ENCODE data around the gene GET4.

Gene GET4

DNA sequence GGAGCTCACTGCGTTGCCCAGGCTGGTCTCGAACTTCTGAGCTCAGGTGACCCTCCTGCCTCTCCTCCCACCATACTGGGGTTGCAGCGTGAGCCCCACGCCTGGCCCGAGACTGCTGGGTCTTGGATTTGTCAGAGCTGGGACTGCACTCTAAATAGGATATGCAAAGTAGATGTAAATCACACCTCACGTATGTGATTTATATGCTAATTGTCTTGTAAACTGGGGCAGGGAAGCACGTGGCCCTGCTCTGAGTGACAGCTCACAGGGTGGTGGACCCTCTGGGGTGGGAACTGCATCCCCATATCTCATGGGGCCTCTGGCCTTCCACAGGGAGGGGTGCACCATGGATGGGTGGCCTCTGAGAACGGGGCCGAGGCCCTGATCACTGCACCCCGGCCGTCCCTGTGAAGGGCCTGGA is 34.1 kb downstream of the GET4 start:
- TF ChIP-seq POLR2A (IDR thresholded peaks at IDR 0.05; ENCODE audit: low read length) (no peak), GATA1 (IDR thresholded peaks at IDR 0.05; ENCODE audit: low read depth, low read length) (no peak)
- DNase-seq = no peak

GRCh38 chr7:910931-911431 is 34.6 kb downstream of the GET4 start:
- no peak for DNase-seq
- no peak for TF ChIP-seq GATA1 (IDR thresholded peaks at IDR 0.05; ENCODE audit: low read depth, low read length)
- TF ChIP-seq POLR2A (IDR thresholded peaks at IDR 0.05; ENCODE audit: low read length) = no peak

- no peak for TF ChIP-seq POLR2A (IDR thresholded peaks at IDR 0.05; ENCODE audit: low read length)
- no peak for TF ChIP-seq GATA1 (IDR thresholded peaks at IDR 0.05; ENCODE audit: low read depth, low read length)
Observed at GRCh38 chr7:911791-912480, 35.6 kb downstream of the GET4 start.

DNA sequence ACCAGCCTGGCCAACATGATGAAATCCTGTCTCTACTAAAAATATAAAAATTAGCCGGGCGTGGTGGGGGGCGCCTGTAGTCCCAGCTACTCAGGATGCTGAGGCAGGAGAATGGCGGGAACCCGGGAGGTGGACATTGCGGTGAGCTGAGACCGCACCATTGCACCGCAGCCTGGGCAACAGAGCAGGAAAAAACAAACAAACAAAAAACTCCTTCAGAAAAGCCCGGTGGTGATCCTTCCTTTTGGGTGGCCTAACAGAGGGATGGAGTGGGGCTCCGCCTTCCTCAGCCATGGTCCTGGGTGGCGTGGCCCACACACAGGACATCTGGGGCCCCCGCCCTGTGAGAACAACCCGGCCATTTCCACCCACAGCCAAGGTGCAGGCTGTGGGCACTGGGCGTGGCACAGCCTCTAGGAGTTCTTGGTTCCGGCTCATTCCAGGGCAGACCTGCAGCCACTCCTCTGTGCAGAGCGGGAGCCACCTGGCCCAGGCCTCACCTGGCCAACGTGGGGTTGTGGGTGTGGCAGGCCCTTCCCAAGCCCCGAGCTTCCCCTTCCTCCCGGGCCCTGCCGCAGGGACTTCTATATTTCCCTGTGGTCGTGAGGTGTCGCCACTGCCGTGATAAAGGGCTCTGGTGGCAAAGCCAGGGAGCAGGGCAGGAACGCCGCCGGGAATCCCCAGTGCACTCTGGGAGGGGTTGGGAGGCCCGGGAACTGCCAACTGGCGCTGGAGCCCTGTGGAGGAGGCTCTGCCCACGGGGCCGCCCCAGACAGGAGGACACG is 37.6 kb downstream of the GET4 start:
- TF ChIP-seq POLR2A (IDR thresholded peaks at IDR 0.05; ENCODE audit: low read length) = no peak
- TF ChIP-seq GATA1 (IDR thresholded peaks at IDR 0.05; ENCODE audit: low read depth, low read length) = no peak

More at GRCh38 chr7:911791-912480, 35.6 kb downstream of the GET4 start:
- DNase-seq = no peak

GRCh38 chr7:914521-915194 is 38.3 kb downstream of the GET4 start:
- DNase-seq = no peak
- TF ChIP-seq GATA1 (IDR thresholded peaks at IDR 0.05; ENCODE audit: low read depth, low read length) = no peak
- no peak for TF ChIP-seq POLR2A (IDR thresholded peaks at IDR 0.05; ENCODE audit: low read length)

More for the DNA sequence above, 37.6 kb downstream of the GET4 start:
- DNase-seq = no peak

DNA sequence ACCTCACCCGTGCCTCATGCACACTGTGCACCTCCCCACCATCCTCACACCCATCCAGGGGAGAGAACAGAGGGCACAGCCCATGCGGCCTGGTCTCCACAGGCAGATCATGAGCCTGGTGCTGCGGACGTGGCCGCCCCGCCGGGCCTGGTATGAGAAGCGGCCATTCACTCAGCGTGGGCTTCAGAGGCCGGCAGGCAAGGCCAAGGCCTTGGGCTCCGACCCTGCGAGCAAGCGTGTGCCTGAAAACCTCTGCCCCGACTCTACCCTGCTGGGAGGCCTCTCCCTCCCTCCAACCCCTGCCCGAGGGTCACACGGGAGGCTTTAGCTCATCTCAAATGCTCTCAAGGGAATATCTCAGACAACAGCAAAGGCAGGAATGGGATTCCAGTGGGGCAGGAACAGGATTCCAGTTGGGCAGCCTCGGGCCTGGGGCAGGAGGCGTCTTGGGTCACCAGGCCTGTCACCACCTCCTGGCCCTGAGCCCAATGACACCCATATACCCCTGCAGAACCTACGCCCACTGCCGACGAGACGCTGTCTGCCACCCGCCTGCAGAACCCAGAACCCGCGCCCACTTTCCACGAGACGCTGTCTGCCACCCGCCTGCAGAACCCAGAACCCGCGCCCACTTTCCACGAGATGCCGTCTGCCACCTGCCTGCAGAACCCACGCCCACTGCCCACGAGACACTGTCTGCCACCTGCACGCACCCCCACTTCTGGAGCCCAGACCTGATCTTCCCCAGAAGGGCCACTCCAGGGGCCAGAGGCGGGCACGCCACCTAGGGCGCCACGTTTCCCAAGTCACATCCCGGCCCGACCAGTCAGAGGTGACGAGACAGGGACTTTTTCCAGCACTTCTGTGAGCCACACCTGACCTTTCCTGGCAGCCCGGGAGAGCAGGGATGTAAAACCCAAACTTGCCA is 39.2 kb downstream of the GET4 start:
- DNase-seq = no peak
- no peak for TF ChIP-seq POLR2A (IDR thresholded peaks at IDR 0.05; ENCODE audit: low read length)

DNA sequence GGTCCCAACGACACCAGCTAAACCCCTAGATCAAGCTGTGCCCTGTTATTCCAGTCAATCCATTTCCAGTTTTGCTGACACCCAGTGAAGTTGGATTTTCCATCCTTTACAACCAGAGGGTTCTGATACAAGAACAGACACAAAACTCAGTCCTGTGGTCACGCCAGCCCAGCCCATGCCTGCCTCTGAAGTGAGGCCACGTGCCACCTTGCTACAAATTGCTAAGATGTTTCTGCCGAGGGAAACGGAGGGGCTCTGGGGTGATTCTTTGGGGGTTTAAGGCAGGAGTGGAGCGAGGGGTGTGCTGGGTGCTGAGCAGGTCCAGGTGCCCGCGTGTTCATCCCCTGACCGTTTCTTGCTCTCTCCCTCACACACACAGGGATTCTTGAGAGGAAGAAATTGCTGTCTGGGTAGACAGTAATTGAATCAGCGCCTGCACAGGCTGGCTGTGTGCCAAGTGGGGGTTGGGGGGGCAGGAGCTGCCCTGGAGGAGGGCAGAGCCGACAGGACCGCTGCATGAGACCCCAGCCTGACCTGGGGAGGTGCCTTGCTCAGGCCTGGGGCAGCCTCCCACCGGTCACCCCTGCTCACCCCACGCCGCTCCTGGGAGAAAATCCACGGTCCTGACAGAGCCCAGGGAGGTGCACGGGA is 40.1 kb downstream of the GET4 start:
- no peak for DNase-seq
- TF ChIP-seq GATA1 (IDR thresholded peaks at IDR 0.05; ENCODE audit: low read depth, low read length) = no peak
- no peak for TF ChIP-seq POLR2A (IDR thresholded peaks at IDR 0.05; ENCODE audit: low read length)

- DNase-seq = no peak
- no peak for TF ChIP-seq GATA1 (IDR thresholded peaks at IDR 0.05; ENCODE audit: low read depth, low read length)
- no peak for TF ChIP-seq POLR2A (IDR thresholded peaks at IDR 0.05; ENCODE audit: low read length)
Observed at GRCh38 chr7:917255-918117, 41.1 kb downstream of the GET4 start.

DNA sequence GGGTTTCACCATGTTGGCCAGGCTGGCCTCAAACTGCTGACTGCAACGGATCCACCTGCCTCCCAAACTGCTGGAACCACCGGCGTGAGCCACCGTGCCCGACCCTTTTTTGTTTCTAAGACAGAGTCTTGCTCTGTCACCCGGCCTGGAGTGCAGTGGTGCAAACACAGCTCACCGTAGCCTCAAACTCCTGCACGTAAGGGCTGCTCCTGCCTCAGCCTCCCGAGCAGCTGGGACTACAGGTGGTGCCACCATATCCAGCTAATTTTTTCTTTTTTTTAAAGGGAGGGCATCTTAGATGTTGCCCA is 41.7 kb downstream of the GET4 start:
- no peak for DNase-seq
- TF ChIP-seq GATA1 (IDR thresholded peaks at IDR 0.05; ENCODE audit: low read depth, low read length) = no peak
- no peak for TF ChIP-seq POLR2A (IDR thresholded peaks at IDR 0.05; ENCODE audit: low read length)

GRCh38 chr7:918441-919113 is 42.2 kb downstream of the GET4 start:
- no peak for DNase-seq
- TF ChIP-seq GATA1 (IDR thresholded peaks at IDR 0.05; ENCODE audit: low read depth, low read length) = no peak
- no peak for TF ChIP-seq POLR2A (IDR thresholded peaks at IDR 0.05; ENCODE audit: low read length)

- TF ChIP-seq POLR2A (IDR thresholded peaks at IDR 0.05; ENCODE audit: low read length) = no peak
- no peak for TF ChIP-seq GATA1 (IDR thresholded peaks at IDR 0.05; ENCODE audit: low read depth, low read length)
- DNase-seq = no peak
Observed at GRCh38 chr7:919114-919442, 42.7 kb downstream of the GET4 start.

GRCh38 chr7:919924-920341 is 43.6 kb downstream of the GET4 start:
- DNase-seq = no peak

More at GRCh38 chr7:919924-920341, 43.6 kb downstream of the GET4 start:
- TF ChIP-seq GATA1 (IDR thresholded peaks at IDR 0.05; ENCODE audit: low read depth, low read length) (no peak), POLR2A (IDR thresholded peaks at IDR 0.05; ENCODE audit: low read length) (no peak)

All from erythroblast (primary cell).